PC-3 (cell line): Measurements from ENCODE around the gene TNP1. TPM values are rescaled to one million over a fixed set of nuclear protein-coding genes. Genes with fewer than 3 reads are reported as not detected.
A peak's percentile ranks its signal among the peaks of the same experiment; 100 is the strongest.

ENCODE experiments used
- ATAC-seq: fragments of 200-7000 bp; cut with Tn5 transposase; 2 replicates; pipeline ENCODE4 v1.9.1; 2020; ENCODE audit warnings: mild to moderate bottlenecking, moderate library complexity
- Bru-seq: library from RNA; stranded (reverse); fragments of 400-500 nt; gene quantifications from one replicate; lab custom pipeline; 2021; lab: Mats Ljungman, UMichigan
- BruChase-seq, 2 experiments: library from RNA; stranded (reverse); fragments of 400-500 nt; gene quantifications; one replicate each; lab custom pipeline; 2021; lab: Mats Ljungman, UMichigan
- BruUV-seq: library from RNA; stranded (reverse); fragments of 400-500 nt; replicated peaks from 2 replicates; lab custom pipeline; 2021; lab: Mats Ljungman, UMichigan
- CTCF ChIA-PET: fragments of 300-600 bp; sonication (Branson Sonifier 250); formaldehyde crosslinking; loops from one replicate; lab custom pipeline; 2022; ENCODE audit warnings: antibody characterized with exemption; lab: Charles Lee
- POLR2A ChIA-PET: fragments of 300-600 bp; sonication (Branson Sonifier 250); formaldehyde crosslinking; loops from one replicate; lab custom pipeline; 2022; ENCODE audit warnings: antibody characterized with exemption; ENCODE audit not compliant: unreplicated experiment; lab: Charles Lee
- DNase-seq: peaks from one replicate; pipeline ENCODE4 v3.0.0-alpha.2; 2015
- H2AFZ ChIP-seq: fragments of 300-600 bp; sonication (generic); 2 replicates; pipeline ENCODE4 v1.6.0; 2016; ENCODE audit warnings: antibody characterized with exemption, low read length
- H3F3A ChIP-seq: fragments of 300-600 bp; sonication (generic); one replicate; pipeline ENCODE4 v1.6.0; 2017; ENCODE audit warnings: antibody characterized with exemption, low read length, control low read depth, mild to moderate bottlenecking; ENCODE audit not compliant: unreplicated experiment
- H3K27ac ChIP-seq: fragments of 300-600 bp; sonication (generic); 2 replicates; pipeline ENCODE4 v1.5.1; 2016; ENCODE audit warnings: mild to moderate bottlenecking, low read length
- H3K27me3 ChIP-seq: fragments of 300-600 bp; sonication (generic); 2 replicates; pipeline ENCODE4 v1.6.1; 2016; ENCODE audit warnings: low read length, mixed read lengths
- H3K36me3 ChIP-seq: fragments of 300-600 bp; sonication (generic); 2 replicates; pipeline ENCODE4 v1.6.1; 2016; ENCODE audit warnings: low read depth, mixed run types, low read length, mixed read lengths
- H3K4me1 ChIP-seq: fragments of 300-600 bp; sonication (generic); 2 replicates; pipeline ENCODE4 v1.5.1; 2016; ENCODE audit warnings: low read length; ENCODE audit not compliant: insufficient read depth
- H3K4me2 ChIP-seq: fragments of 300-600 bp; sonication (generic); 2 replicates; pipeline ENCODE4 v1.6.0; 2016; ENCODE audit warnings: low read length
- H3K4me3 ChIP-seq: fragments of 300-600 bp; sonication (generic); 2 replicates; pipeline ENCODE4 v1.5.1; 2016; ENCODE audit warnings: mild to moderate bottlenecking, low read length, mixed read lengths
- H3K79me2 ChIP-seq: fragments of 300-600 bp; sonication (generic); 2 replicates; pipeline ENCODE4 v1.6.1; 2017; ENCODE audit warnings: low read length, mixed read lengths
- H3K9ac ChIP-seq: fragments of 300-600 bp; sonication (generic); 2 replicates; pipeline ENCODE4 v1.6.0; 2016; ENCODE audit warnings: mild to moderate bottlenecking, low read length
- H3K9me2 ChIP-seq: fragments of 300-600 bp; sonication (generic); replicated peaks from 2 replicates; pipeline ENCODE4 v1.6.1; 2016; ENCODE audit warnings: mixed run types, low read length, mixed read lengths
- H3K9me3 ChIP-seq: fragments of 300-600 bp; sonication (generic); 2 replicates; pipeline ENCODE4 v1.6.1; 2016; ENCODE audit warnings: low read length, mixed read lengths
- H4K20me1 ChIP-seq: fragments of 300-600 bp; sonication (generic); 2 replicates; pipeline ENCODE4 v1.6.1; 2016; ENCODE audit warnings: low read length, mixed read lengths
- CTCF ChIP-seq: fragments of 300-600 bp; sonication (generic); conservative IDR thresholded peaks from 2 replicates; pipeline ENCODE4 v1.5.1; 2017; ENCODE audit warnings: antibody characterized with exemption, low read depth, mild to moderate bottlenecking, low read length
- EZH2 ChIP-seq: fragments of 300-600 bp; sonication (generic); IDR thresholded peaks from one replicate; pipeline ENCODE4 v1.6.1; 2017; ENCODE audit warnings: antibody characterized with exemption, mild to moderate bottlenecking, low read length; ENCODE audit not compliant: unreplicated experiment
- EZH2phosphoT487 ChIP-seq: fragments of 300-600 bp; sonication (generic); IDR thresholded peaks from 2 replicates; pipeline ENCODE4 v1.6.1; 2018; ENCODE audit warnings: mild to moderate bottlenecking, antibody characterized with exemption, low read length, borderline replicate concordance
- intact Hi-C: fragments of 100-400 bp; cut with micrococcal nuclease; formaldehyde crosslinking; loops from 2 replicates; pipeline ENCODE4 v1.9.0; 2023
- long read RNA-seq: library from polyadenylated mRNA; unstranded; transcript quantifications from one replicate; pipeline ENCODE4 v2.0.0, GENCODE V29; 2021; ENCODE audit not compliant: unreplicated experiment
- total RNA-seq: library from RNA; depleted of rRNA; stranded (reverse); fragments of >200 nt; gene quantifications from 2 replicates; pipeline ENCODE4 v1.2.3, GENCODE V29; 2014; rRNA removed

TNP1 gene
- total RNA-seq (not detected in 2 replicates), Bru-seq, nascent RNA (not detected), BruChase-seq, experiment 1, labeled RNA remaining after a 6-hour chase (not detected), BruChase-seq, experiment 2, labeled RNA remaining after a 2-hour chase (not detected)
- long read RNA-seq: 0 reads

- H2AFZ ChIP-seq: no peak within 1 kb of the TSS
- H3K4me3 ChIP-seq: no peak within 1 kb of the TSS
- ChIA-PET CTCF (no interaction called here), POLR2A (no interaction called here)
- H3F3A ChIP-seq: no peaks in the 10 kb centered on the region
- H3K79me2 ChIP-seq: no peaks in the 10 kb centered on the region
- no peaks in the 10 kb centered on the region for H4K20me1 ChIP-seq
- H3K9me2 ChIP-seq: no peaks in the 10 kb centered on the region
- no peaks in the 10 kb centered on the region for H3K9me3 ChIP-seq
- no peak for DNase-seq
- H3K27ac ChIP-seq: no peak within 1 kb of the TSS
- peaks cover 11% of the 10 kb centered on the region for H3K27me3 ChIP-seq
- TF ChIP-seq EZH2phosphoT487 (no peak), EZH2 (no peak), CTCF (no peak)
- intact Hi-C loops: no loop called here
- no peak within 1 kb of the TSS for H3K4me2 ChIP-seq
- no peak for ATAC-seq
- H3K4me1 ChIP-seq: no peaks in the 10 kb centered on the region
- no peak within 1 kb of the TSS for H3K9ac ChIP-seq
- H3K36me3 ChIP-seq: no peaks in the 10 kb centered on the region
- BruUV-seq: no TSS peak
Observed at GRCh38 chr2:216859944-216860343, at the start of gene TNP1. TSS of gene TNP1 (minus strand) at chr2:216860064. CDS start at chr2:216860034, 30 bp downstream.

GRCh38 chr2:216908300-216908699 is 48.4 kb upstream of the TNP1 start:
- H2AFZ ChIP-seq: no peak overlapping the region
- intact Hi-C loops: no loop called here
- no peaks in the 10 kb centered on the region for H3K4me1 ChIP-seq
- no peak overlapping the region for H3K4me2 ChIP-seq
- no peak overlapping the region for H3K4me3 ChIP-seq
- H3K9me2 ChIP-seq: no peaks in the 10 kb centered on the region
- H3K9me3 ChIP-seq: no peaks in the 10 kb centered on the region
- H3K79me2 ChIP-seq: no peaks in the 10 kb centered on the region
- no TSS peak for BruUV-seq
- no peaks in the 10 kb centered on the region for H4K20me1 ChIP-seq
- no peak overlapping the region for H3K9ac ChIP-seq
- no peaks in the 10 kb centered on the region for H3K36me3 ChIP-seq
- H3F3A ChIP-seq: no peaks in the 10 kb centered on the region
- DNase-seq (no peak), ATAC-seq (no peak)
- CTCF ChIA-PET: no interaction called here
- POLR2A ChIA-PET: no interaction called here
- no peaks in the 10 kb centered on the region for H3K27me3 ChIP-seq
- no peak overlapping the region for H3K27ac ChIP-seq
- TF ChIP-seq EZH2phosphoT487 (no peak), CTCF (no peak), EZH2 (no peak)

GRCh38 chr2:216905649-216906329 is 45.9 kb upstream of the TNP1 start:
- Histone ChIP-seq H3K79me2 (no peaks in the 10 kb centered on the region), H3K4me2 (no peak overlapping the region), H3K27ac (no peak overlapping the region), H3K4me3 (no peak overlapping the region), H3K27me3 (no peaks in the 10 kb centered on the region), H4K20me1 (no peaks in the 10 kb centered on the region), H3K9me2 (no peaks in the 10 kb centered on the region), H3F3A (no peaks in the 10 kb centered on the region), H3K9me3 (no peaks in the 10 kb centered on the region), H3K4me1 (no peaks in the 10 kb centered on the region), H3K9ac (no peak overlapping the region), H3K36me3 (no peaks in the 10 kb centered on the region), H2AFZ (no peak overlapping the region)
- TF ChIP-seq EZH2phosphoT487 (no peak), EZH2 (no peak), CTCF (peak; percentile 28; the same call in 1 of the 2 replicates)
- CTCF ChIA-PET: no interaction called here
- no TSS peak for BruUV-seq
- DNase-seq (no peak), ATAC-seq (no peak)
- POLR2A ChIA-PET: no interaction called here
- intact Hi-C loops: no loop called here
